NCI-H1092 treated with DMSO at 0.1 percent for 48 hours (cell line): ENCODE measurements around the gene HNRNPA1L2.
"Not testable (repeated sequence)": the region's sequence is repeated elsewhere in the genome, so short reads cannot be mapped to it uniquely, and the experiment has no call there.

ENCODE experiments used
- DNase-seq: peaks from one replicate; lab custom pipeline; 2025; lab: John Stamatoyannopoulos, UW

HNRNPA1L2 gene

DNA sequence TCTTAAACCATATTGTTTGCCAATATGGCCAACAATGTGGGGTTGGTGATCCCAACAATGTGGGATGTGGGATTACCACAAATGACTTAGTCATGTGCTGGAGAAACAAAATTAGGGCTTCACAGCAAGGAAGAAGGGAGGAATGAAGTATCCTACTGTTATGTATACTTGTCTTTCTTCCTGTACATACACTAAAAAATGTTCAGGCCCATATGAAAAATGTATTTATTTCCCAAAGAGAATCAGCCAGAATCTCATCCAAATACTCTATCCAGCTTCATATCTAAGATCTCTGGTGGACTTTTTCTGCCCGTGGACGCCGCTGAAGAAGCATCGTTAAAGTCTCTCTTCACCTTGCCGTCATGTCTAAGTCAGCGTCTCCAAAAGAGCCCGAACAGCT is at the start of gene HNRNPA1L2:
Gene HNRNPA1L2 (plus strand): TSS at position 301 of the 400 bp plus-strand sequence. CDS start 62 bp downstream, at position 363.
- DNase-seq, result no peak

- not testable (repeated sequence) for DNase-seq
These were observed 49.1 kb upstream of the HNRNPA1L2 start for GRCh38 chr13:52593175-52593574.

DNA sequence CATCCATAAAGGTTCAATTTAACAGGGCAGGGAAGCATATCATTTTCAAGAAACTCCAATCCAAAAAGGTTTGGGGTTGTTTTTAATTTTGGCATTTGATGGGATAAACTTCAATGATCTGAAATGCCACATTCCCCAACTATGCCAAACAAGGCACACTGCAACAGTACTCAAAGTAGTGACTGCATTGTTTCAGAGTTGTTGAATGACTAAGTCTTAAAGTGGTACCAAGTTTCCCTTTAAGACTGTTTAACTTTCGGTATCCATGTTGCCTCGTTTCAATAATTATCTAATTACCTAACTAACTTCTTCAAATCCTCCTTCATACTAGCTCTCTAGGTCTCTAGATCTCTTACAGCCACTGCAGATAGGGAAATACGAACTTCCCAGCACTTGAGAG is 48.4 kb upstream of the HNRNPA1L2 start:
- not testable (repeated sequence) for DNase-seq

DNA sequence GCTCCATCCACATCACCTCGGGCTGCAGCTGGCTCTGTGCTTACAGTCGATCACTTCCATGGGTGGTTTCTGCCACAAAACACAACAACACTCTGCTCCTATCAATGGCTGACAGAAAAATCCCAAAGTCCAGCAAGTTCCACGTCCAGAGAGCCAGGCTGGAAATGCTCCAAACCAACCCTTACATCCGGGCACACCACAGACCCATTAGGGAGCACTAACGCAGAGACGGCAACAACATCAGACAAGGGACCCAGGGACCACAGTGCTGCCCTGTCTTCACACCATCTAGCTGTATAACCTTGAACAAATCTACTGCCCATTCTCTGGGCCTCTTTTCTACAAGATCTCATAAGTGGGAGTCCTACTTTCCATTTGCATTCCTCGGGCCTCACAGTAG is 47.9 kb upstream of the HNRNPA1L2 start:
- not testable (repeated sequence) for DNase-seq

GRCh38 chr13:52597676-52598075 is 44.6 kb upstream of the HNRNPA1L2 start:
- DNase-seq, result no peak

DNA sequence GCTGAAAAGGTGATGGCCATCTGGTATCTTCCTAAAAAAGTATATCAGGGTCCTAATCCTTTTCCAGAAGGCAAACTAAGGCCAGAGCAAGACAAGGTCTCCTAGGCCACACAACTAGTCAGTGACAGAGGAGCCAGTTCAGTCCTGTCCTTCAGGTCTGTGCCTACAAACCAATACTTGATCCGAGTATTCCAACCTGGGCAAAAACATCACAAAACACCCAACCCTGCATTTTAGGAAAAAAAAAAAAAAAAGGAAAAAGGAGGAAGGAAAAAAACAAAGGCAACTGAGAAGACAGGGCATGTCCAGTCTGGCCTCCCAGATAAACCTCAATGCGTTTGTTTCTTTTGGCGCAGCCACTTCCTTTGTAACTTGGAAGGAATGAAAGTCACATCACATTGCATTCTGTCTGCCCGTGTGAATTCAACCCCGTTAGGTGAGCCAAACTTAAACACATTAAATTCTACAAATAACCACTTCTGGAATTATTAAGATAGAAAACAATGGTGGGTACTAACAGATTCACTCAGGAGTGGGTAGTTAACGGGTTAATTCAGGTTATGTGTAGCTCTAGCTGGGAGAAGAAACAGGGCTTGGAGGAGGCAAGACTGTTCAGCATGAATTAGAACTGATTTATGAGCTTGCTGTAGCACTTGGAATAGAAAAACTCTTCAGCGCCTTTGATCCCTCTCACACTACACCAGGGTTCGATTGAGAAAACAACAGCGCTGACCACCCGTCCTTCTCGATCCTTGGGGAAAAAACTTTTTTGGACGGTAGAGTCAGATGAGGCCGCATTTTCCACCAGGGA is 43.0 kb upstream of the HNRNPA1L2 start:
- peak; percentile 75 for DNase-seq

DNA sequence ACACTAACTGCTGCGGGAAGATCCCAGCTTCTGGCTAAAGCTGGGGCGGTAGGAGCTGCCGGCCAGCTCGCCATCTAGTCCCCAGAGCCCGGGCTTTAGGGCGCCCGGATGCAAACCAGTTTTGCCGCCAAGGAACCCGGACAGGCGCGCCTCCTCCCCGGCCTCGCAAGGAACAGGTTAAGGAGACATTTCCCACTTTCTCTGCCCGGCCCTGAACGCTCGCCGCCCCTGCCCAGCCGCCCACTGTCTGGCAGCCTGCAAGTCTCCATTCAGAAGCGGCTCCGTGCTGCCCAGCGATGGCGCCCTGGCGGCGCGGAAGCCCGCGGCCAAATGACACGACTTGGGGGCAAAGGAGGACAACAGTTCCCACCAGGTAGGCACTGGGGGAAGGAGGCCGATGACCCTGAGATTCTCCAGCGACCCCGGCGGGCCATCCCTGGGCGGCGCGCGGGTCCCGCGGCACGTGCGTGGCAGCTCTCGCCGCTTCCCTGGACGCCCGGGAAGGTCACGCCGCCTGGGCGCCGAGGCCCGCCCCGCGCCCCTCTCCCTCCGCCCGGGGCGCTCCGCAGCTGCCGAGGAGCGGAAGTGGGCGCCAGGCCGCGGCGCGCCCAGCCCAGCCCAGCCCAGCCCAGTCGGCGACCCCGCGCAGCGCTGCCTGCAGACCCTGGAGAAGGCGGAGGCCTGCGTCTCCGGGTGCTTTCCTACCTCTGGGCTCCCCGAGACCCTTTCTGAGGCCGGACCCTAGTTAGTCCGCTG is 42.2 kb upstream of the HNRNPA1L2 start:
- peak; percentile 75 for DNase-seq

GRCh38 chr13:52600666-52601065 is 41.6 kb upstream of the HNRNPA1L2 start:
- peak; percentile 34 for DNase-seq

DNA sequence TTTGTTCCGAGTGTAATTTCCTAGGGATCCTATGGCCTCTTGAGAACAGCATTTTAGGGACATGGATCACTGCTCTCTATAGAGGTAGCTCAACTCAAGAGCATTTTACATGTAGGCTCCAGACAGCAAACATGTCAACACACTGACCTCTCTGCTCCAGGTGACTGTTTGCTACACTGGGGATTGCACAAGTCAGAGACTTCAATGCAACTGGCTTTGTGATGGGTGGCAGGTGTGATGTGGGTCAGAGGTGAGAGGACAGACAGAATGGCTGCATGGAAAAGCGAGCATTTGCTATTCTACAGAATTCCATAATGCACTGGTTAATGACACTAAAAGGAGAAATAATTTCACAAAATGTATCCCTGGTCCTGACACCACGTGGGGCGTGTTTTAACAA is 38.9 kb upstream of the HNRNPA1L2 start:
- DNase-seq, result not testable (repeated sequence)

GRCh38 chr13:52606126-52606525 is 36.1 kb upstream of the HNRNPA1L2 start:
- not testable (repeated sequence) for DNase-seq

GRCh38 chr13:52606795-52607194 is 35.4 kb upstream of the HNRNPA1L2 start:
- DNase-seq, result not testable (repeated sequence)

DNA sequence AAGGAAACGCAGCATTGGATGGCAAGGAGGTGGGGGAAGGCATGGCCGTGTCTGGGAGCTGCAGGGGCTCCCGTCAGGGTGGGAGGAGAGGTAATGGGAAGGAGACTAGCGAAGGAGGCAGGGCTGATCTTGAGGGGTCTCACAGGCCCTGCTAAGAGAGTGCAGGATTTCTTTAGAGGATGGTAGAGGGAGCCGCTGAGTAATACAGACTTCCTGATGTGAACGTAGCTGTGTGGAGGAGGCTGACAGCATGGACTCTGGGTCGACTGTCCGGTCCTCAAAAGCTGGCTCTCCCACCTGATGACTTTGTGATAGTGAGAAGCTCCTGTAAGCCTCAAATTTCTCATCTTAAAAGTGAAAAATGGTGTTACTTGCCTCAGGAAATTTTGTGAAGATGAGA is 34.0 kb upstream of the HNRNPA1L2 start:
- DNase-seq, result not testable (repeated sequence)

GRCh38 chr13:52609013-52609606 is 33.1 kb upstream of the HNRNPA1L2 start:
- DNase-seq, result not testable (repeated sequence)

DNA sequence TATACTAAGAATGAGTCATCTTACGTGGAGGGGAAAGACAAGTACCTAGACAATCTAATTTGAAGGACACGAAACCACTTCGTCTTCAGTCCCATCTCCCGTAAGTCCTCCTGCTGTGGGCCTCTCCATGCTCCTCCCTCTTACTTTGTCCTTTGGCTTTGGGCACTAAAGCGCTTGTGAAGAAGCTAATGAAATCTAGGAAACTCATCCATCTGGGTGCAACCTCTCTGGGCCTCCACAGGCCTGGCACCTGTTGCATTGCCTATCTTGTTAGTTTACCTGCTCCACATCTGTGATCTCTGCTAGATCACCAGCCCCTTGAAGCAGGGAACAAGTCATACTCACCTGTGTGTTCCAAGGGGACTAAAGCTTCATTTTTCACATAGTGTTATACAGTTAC is 32.1 kb upstream of the HNRNPA1L2 start:
- DNase-seq, result not testable (repeated sequence)

DNA sequence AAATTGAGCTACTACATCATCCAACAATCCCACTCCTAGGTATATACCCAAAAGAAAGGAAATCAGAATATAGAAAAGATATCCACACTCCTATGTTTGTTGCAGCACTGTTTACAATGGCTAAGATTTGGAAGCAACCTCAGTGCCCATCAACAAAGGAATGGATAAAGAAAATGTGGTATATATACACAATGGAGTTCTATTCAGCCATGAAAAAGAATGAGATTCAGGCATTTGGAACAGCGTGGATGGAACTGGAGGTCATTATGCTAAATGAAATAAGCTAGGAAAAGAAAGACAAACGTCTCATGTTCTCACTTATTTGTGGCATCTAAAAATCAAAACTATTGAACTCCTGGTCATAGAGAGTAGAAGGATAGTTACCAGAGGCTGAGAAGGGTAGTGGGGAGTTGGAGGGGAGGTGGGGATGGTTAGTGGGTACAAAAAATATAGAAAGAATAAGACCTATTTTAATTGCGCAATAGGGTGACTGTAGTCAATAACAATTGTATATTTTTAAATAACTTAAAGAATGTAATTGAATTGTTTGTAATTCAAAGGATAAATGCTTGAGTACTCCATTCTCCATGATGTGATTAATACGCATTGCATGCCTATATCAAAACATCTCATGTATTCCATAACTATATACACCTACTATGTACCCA is 27.0 kb upstream of the HNRNPA1L2 start:
- no peak for DNase-seq

- DNase-seq, result no peak
These were observed 26.4 kb upstream of the HNRNPA1L2 start for GRCh38 chr13:52615812-52616211.

DNA sequence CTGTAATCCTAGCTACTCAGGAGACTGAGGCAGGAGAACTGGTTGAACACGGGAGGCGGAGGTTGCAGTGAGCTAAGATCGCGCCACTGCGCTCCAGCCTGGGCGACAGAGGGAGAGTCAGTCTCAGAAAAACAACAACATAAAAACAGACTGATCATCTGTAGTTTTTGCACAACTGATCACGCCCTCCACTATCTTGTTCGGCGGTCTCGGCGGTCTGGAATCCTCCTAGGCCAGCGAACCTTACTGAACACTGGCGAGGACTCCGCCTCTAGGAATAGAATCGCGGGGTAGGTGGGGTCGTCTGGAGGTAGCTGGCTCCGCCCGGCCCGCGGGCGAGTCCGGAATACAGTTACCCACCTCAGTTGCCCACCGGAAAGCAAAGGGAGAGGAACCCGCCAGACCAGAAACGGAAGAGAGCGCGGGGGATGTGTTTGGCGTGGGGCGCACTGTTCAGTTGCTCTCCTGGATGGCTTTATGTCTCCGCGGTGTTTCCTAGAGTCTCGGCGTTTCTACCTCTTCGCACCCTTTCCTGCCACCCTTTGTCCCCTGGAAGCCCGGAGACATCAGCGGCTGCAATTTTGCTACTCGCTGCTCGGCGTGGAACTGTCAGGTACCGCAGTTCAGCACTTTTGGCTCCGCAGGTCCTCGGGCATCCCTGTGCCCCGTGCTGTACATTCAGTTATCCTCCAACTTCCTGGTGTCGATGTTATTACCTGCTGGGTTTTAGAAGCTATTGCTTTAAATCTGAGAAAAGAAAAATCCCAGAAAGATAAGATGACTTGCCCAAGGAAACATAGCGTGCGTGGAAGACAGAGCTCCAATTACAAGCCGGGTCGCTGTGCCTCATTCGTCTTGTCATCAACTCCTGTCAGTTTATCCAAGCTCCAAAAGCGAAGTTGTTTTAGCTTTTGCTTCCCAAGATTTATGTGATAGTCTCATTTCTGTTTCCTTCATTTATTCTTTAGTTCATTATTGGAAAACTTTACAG is 24.9 kb upstream of the HNRNPA1L2 start:
- peak; percentile 92 for DNase-seq

GRCh38 chr13:52631083-52631690 is 11.0 kb upstream of the HNRNPA1L2 start:
- DNase-seq, result not testable (repeated sequence)

DNA sequence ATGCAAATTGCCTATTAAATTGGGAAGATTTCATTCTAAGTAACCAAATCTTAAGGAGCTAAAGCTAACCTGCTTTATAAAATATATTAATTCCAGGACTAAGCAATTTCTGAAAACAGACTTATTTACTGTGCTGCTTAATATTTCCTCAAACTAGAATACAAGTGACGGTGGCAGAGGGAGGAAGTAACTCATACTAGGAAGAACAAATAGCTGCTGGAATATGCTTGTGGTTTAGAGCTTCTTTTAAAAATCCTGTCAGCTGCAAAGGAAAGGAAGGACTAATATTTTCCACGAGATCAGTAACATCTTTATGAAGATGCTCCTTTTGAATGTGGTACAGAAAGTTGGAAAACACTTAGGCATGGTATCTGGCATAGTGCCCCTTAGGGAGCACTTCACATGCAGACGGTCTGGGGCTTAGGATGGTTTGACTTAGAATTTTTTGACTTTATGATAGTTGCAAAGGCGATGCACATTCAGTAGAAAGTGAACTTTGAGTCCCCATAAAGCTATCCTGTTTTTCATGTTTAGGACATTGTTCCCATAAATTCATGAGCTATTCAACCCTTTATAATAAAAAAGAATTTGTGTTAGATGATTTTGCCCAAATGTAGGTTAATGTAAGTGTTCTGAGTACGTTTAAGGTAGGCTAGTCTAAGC is 3.4 kb upstream of the HNRNPA1L2 start:
- no peak for DNase-seq

DNA sequence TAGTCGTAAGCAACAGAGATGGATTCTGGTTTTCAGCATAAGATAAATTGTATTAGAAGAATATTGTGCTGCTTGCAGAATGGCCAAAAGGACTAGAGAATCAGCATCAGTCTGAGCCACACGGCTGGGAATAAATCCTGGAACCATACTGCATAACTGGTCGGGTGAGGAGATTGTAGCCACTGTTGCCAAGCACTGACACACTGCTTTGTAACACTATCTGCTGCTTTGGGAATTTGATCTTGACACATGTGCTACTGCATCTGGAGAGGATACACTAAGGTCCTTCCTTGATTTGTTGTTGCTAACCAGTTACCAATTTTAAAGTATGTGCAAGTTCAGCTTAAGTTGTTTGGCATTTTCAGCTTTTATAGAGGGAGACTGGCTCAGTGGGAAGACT is 1.9 kb downstream of the HNRNPA1L2 start:
- no peak for DNase-seq
